IPS-18a (cell line): ENCODE measurements around the gene COX6A1.
"Not testable (repeated sequence)": the region's sequence is repeated elsewhere in the genome, so short reads cannot be mapped to it uniquely, and the experiment has no call there.

Experiments used
- H3K27ac ChIP-seq: one replicate; pipeline ENCODE4 v1.5.1; 2013; ENCODE audit warnings: low read length
- H3K27me3 ChIP-seq: one replicate; pipeline ENCODE4 v1.6.1; 2013; ENCODE audit warnings: mild to moderate bottlenecking, low read length; ENCODE audit not compliant: control insufficient read depth, insufficient read depth
- H3K36me3 ChIP-seq: one replicate; pipeline ENCODE4 v1.6.1; 2013; ENCODE audit warnings: low read depth, low read length; ENCODE audit not compliant: control insufficient read depth
- H3K4me1 ChIP-seq: one replicate; pipeline ENCODE4 v1.6.1; 2013; ENCODE audit warnings: low read depth, low read length; ENCODE audit not compliant: control insufficient read depth
- H3K4me3 ChIP-seq: one replicate; pipeline ENCODE4 v1.5.1; 2013; ENCODE audit warnings: low read length
- H3K9ac ChIP-seq: one replicate; pipeline ENCODE4 v1.6.1; 2013; ENCODE audit warnings: mild to moderate bottlenecking, low read length, moderate library complexity
- H3K9me3 ChIP-seq: one replicate; pipeline ENCODE4 v1.6.1; 2013; ENCODE audit warnings: low read depth, low read length; ENCODE audit not compliant: control insufficient read depth

The COX6A1 gene

DNA sequence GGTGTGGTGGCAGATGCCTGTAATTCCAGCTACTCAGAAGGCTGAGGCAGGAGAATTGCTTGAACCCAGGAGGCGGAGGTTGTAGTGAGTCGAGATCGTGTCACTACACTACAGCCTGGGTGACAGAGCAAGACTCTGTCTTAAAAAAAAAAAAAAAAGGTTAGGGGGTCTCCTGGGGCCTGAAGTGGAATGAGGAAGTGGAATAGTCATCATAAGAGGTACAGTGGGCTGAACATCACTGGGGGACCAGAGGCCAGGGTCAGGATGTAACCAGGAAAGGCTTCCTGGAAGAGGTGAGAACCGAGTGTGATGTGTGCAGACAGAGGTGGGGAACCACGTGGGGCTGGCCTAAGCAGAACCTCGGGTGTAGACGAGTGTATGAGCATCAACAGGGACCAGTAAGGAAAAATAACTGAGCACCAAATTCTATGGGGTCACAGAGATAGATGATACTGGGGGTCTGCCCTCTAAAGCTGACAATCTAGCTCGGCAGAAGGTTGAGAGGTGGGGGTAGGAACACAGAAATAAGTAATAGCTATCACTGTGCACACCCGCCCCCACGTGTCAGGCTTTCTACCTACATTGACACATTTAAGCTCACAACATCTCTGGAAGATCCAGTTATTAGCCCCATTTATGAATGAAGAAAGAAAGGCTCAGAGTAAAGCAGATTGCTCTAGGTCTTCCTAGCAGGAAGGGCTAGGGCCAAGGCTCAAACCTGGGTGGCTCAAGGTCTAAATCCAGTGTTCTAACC is 5.0 kb upstream of the COX6A1 start:
- no peaks in the 10 kb centered on the region for H3K4me1 ChIP-seq
- H3K36me3 ChIP-seq = no peaks in the 10 kb centered on the region
- H3K27me3 ChIP-seq = no peaks in the 10 kb centered on the region
- H3K9me3 ChIP-seq = no peaks in the 10 kb centered on the region
- H3K27ac ChIP-seq = no peak overlapping the region
- H3K4me3 ChIP-seq = no peak overlapping the region
- H3K9ac ChIP-seq = no peak overlapping the region

- Histone ChIP-seq H3K9ac (peak overlapping the region; percentile 69), H3K4me3 (peak overlapping the region; percentile 89), H3K36me3 (peaks cover 24% of the 10 kb centered on the region), H3K27me3 (no peaks in the 10 kb centered on the region), H3K27ac (peak overlapping the region; percentile 13), H3K4me1 (peaks cover 3% of the 10 kb centered on the region), H3K9me3 (no peaks in the 10 kb centered on the region)
Measured at GRCh38 chr12:120438495-120439198, 734 bp downstream of the COX6A1 start.

- H3K36me3 ChIP-seq = peaks cover 35% of the 10 kb centered on the region
- H3K4me3 ChIP-seq = peak overlapping the region; percentile 21
Measured at GRCh38 chr12:120439646-120440247, 1.8 kb downstream of the COX6A1 start.

GRCh38 chr12:120444676-120445075 is 6.8 kb downstream of the COX6A1 start:
- Histone ChIP-seq H3K9me3 (no peaks in the 10 kb centered on the region), H3K36me3 (peaks cover 45% of the 10 kb centered on the region), H3K27me3 (no peaks in the 10 kb centered on the region), H3K4me1 (peaks cover 3% of the 10 kb centered on the region), H3K4me3 (peak overlapping the region; percentile 92), H3K9ac (no peak overlapping the region), H3K27ac (no peak overlapping the region)

More at GRCh38 chr12:120439646-120440247, 1.8 kb downstream of the COX6A1 start:
- Histone ChIP-seq H3K4me1 (peaks cover 3% of the 10 kb centered on the region), H3K27me3 (no peaks in the 10 kb centered on the region), H3K27ac (no peak overlapping the region), H3K9me3 (no peaks in the 10 kb centered on the region), H3K9ac (no peak overlapping the region)

GRCh38 chr12:120445911-120446843 is 8.3 kb downstream of the COX6A1 start, which contains the start of the genes GATC and TRIAP1:
Gene GATC, plus strand, starts transcription at chr12:120446444. Its CDS starts 37 bp downstream, at chr12:120446481.
Gene TRIAP1, minus strand, starts transcription at chr12:120446384. Its CDS starts 12 bp downstream, at chr12:120446372.
- Histone ChIP-seq H3K9me3 (no peaks in the 10 kb centered on the region), H3K4me1 (no peaks in the 10 kb centered on the region), H3K4me3 (peak within 1 kb of the TSS; percentile 92), H3K9ac (peak within 1 kb of the TSS; percentile 85), H3K27me3 (no peaks in the 10 kb centered on the region), H3K36me3 (peaks cover 43% of the 10 kb centered on the region), H3K27ac (peak within 1 kb of the TSS; percentile 86)

GRCh38 chr12:120446844-120447178 is 8.9 kb downstream of the COX6A1 start:
- H3K36me3 ChIP-seq = peaks cover 41% of the 10 kb centered on the region

DNA sequence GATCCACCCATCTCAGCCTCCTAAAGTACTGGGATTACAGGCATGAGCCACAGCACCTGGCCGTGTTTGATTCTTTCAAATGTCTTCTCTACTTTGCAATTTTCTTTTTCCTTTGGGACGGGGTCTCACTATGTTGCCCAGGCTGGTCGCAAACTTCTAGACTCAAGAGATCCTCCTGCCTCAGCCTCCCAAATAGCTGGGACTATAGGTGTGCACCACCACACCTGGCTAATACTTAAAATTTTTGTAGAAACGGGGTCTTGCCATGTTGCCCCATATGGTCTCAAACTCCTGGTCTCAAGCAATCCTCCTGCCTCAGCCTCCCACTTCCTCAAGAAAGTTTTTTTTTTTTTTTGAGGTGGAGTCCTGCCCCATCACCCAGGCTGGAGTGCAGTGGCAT is 10.1 kb downstream of the COX6A1 start:
- H3K4me1 ChIP-seq = no peaks in the 10 kb centered on the region
- H3K27me3 ChIP-seq = no peaks in the 10 kb centered on the region
- H3K4me3 ChIP-seq = no peak overlapping the region
- H3K36me3 ChIP-seq = peaks cover 38% of the 10 kb centered on the region
- H3K27ac ChIP-seq = no peak overlapping the region
- no peaks in the 10 kb centered on the region for H3K9me3 ChIP-seq
- H3K9ac ChIP-seq = no peak overlapping the region

More at GRCh38 chr12:120446844-120447178, 8.9 kb downstream of the COX6A1 start:
- not testable (repeated sequence) for H3K9me3 ChIP-seq, H3K27me3 ChIP-seq, H3K4me1 ChIP-seq
- Histone ChIP-seq H3K4me3 (peak overlapping the region; percentile 92), H3K9ac (peak overlapping the region; percentile 85), H3K27ac (peak overlapping the region; percentile 86)

DNA sequence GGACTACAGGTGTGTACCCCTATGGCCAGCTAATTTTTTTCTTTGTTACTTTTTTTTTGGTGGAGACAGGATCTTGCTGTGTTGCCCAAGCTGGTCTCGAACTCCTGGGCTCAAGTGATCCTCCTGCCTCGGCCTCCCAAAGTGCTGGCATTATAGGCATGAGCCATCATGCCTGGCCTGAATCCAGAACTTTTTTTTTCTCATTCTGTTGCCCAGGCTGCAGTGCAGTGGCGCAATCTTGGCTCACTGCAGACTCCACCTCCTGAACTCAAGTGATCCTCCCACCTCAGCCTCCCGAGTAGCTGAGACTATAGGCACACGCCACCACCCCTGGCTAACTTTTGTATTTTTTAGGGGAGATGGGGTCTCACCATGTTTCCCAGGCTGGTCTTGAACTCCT is 14.6 kb downstream of the COX6A1 start:
- not testable (repeated sequence) for H3K4me1 ChIP-seq, H3K4me3 ChIP-seq, H3K9me3 ChIP-seq, H3K27ac ChIP-seq, H3K9ac ChIP-seq, H3K27me3 ChIP-seq
- H3K36me3 ChIP-seq = peaks cover 44% of the 10 kb centered on the region

DNA sequence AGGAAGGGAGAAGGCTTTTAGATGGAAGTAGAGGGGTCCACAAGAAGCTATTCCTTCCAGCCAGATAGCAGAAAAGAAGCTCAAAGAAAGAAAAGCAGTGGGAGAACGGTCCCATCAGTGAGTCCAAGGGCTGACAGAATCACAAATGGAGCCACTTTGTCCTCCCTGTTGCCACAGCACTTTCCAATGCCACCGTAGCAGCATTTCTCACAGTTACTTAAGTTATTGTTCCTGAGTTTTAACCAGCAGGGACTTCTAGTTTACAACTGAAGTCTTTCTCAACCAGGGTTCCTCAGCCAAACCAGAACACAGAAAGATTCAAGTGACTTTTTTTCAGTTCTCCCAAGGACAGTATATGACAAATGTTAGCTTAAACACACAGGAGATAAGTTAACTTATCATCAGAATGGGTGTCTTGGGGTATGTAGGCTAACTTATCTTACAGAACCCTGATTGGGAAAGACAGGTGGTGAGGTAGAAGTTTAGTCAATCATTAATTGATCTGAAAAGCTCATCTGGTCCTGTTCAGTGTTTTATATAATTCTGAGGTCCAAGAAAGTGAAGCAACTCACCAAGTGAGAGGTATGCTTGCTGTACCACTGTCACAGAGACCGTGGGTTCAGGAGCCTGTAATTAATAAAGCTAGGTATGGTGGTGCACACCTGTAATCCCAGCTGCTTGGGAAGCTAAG is 15.3 kb downstream of the COX6A1 start:
- Histone ChIP-seq H3K9ac (no peak overlapping the region), H3K27ac (no peak overlapping the region), H3K9me3 (no peaks in the 10 kb centered on the region), H3K4me1 (no peaks in the 10 kb centered on the region), H3K36me3 (peaks cover 47% of the 10 kb centered on the region), H3K4me3 (no peak overlapping the region), H3K27me3 (no peaks in the 10 kb centered on the region)

GRCh38 chr12:120453977-120454376 is 16.1 kb downstream of the COX6A1 start:
- Histone ChIP-seq H3K9me3 (no peaks in the 10 kb centered on the region), H3K4me1 (no peaks in the 10 kb centered on the region), H3K9ac (no peak overlapping the region), H3K4me3 (no peak overlapping the region), H3K27ac (no peak overlapping the region), H3K36me3 (peaks cover 54% of the 10 kb centered on the region), H3K27me3 (no peaks in the 10 kb centered on the region)
